Tibial nerve (tissue), 4 donors: ENCODE results near the gene PC. TPM values are rescaled to one million over a fixed set of nuclear protein-coding genes. Genes with fewer than 3 reads are reported as not detected.
A peak's percentile ranks its signal among the peaks of the same experiment; 100 is the strongest.

Experiments
- DNase-seq, 2 donors: peaks; one replicate each; pipeline ENCODE4 v3.0.0-alpha.2; 2019; ENCODE audit warnings: low spot score in 2 of 2
- H3K27ac ChIP-seq, 4 donors: fragments of 200-600 bp; sonication (generic) in 3 of 4; one replicate each; pipeline ENCODE4 v1.5.1; 2017 to 2019; ENCODE audit warnings: mild to moderate bottlenecking in 1 of 4
- H3K27me3 ChIP-seq, 2 donors: fragments of 200-600 bp; sonication (generic) in 1 of 2; one replicate each; pipeline versions ENCODE4 v1.5.1 to v1.6.0; 2017 to 2019
- H3K36me3 ChIP-seq, 3 donors: fragments of 200-600 bp; sonication (generic); one replicate each; pipeline ENCODE4 v1.5.1; 2018 to 2019
- H3K4me1 ChIP-seq, 4 donors: fragments of 200-600 bp; sonication (generic) in 3 of 4; one replicate each; pipeline ENCODE4 v1.5.1; 2017 to 2019
- H3K4me3 ChIP-seq, 4 donors: fragments of 200-600 bp; sonication (generic) in 3 of 4; one replicate each; pipeline ENCODE4 v1.5.1; 2017 to 2019; ENCODE audit warnings: mild to moderate bottlenecking in 1 of 4, moderate library complexity in 1 of 4
- H3K9me3 ChIP-seq, 4 donors: fragments of 200-600 bp; sonication (generic) in 3 of 4; one replicate each; pipeline ENCODE4 v1.5.1; 2017 to 2019
- EP300 ChIP-seq, 2 donors: sonication (generic); formaldehyde crosslinking; IDR thresholded peaks; one replicate each; pipeline ENCODE4 v1.6.1; 2017; ENCODE audit warnings: antibody characterized with exemption in 2 of 2, mild to moderate bottlenecking in 1 of 2
- POLR2A ChIP-seq, 2 donors: fragments of 450-650 bp; IDR thresholded peaks; one replicate each; pipeline ENCODE4 v1.6.1; 2017; ENCODE audit warnings: antibody characterized with exemption in 2 of 2, mild to moderate bottlenecking in 2 of 2, moderate library complexity in 2 of 2
- WGBS, 2 donors: methylation state at CpG; one replicate each; pipeline ENCODE4 v1.1.5; 2018; 5-methylcytosine and 5-hydroxymethylcytosine counted together
- total RNA-seq, 4 donors: library from RNA; depleted of rRNA; stranded (reverse); fragments of >200 nt; gene quantifications; one replicate each; pipeline ENCODE4 v1.1.0, GENCODE V29; 2016
- TF ChIP-seq, protein P1 (sequence below), 5 experiments: fragments of 200-600 bp in 3 of 5; fragments of 450-650 bp in 2 of 5; sonication (generic) in 3 of 5; IDR thresholded peaks; one replicate each; pipeline ENCODE4 v1.5.1; 2016 to 2019; ENCODE audit warnings: antibody characterized with exemption in 5 of 5, mild to moderate bottlenecking in 3 of 5, moderate library complexity in 2 of 5

Gene PC
- total RNA-seq, 4 donors from 2014 or later: 82.5 to 135 (median 90.2) TPM

DNA sequence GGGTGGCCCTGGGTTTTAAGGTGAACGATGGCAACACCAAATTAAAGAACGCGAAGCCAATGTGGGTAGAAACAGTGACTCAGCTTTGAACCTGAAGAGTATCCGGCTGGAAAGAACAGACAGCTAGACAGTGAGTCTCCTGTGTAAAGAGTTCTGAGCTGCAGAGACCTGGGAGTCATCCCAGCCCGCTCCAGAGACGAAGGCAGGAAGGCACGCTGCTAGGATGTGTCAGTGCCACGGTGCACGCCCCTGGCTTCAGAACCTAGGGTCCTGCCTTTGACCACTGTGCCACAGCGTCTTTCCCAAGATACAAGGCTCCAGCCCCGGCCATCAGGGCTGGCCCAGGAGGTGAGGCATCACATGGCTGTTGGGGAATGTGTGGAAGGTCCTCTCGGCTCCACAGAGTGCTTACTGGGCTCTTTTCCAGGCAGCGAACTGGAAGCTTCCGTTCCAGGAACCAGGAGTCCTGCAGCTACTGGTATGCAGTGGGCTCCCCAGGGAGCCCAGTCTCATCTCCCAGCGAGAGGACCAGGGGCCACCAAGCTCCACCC lies 71.4 kb downstream of the PC start:
- Histone ChIP-seq H3K4me3 (no peak overlapping the region), H3K27ac (peak overlapping the region in 2 of 4 donors; percentile 5 to 42), H3K4me1 (peaks cover 0 to 32% (median 16%) of the 10 kb centered on the region in 4 donors), H3K27me3 (no peaks in the 10 kb centered on the region), H3K9me3 (no peaks in the 10 kb centered on the region), H3K36me3 (no peaks in the 10 kb centered on the region)
- no peak for TF ChIP-seq EP300 (IDR thresholded peaks at IDR 0.05)
- TF ChIP-seq, protein P1, sequence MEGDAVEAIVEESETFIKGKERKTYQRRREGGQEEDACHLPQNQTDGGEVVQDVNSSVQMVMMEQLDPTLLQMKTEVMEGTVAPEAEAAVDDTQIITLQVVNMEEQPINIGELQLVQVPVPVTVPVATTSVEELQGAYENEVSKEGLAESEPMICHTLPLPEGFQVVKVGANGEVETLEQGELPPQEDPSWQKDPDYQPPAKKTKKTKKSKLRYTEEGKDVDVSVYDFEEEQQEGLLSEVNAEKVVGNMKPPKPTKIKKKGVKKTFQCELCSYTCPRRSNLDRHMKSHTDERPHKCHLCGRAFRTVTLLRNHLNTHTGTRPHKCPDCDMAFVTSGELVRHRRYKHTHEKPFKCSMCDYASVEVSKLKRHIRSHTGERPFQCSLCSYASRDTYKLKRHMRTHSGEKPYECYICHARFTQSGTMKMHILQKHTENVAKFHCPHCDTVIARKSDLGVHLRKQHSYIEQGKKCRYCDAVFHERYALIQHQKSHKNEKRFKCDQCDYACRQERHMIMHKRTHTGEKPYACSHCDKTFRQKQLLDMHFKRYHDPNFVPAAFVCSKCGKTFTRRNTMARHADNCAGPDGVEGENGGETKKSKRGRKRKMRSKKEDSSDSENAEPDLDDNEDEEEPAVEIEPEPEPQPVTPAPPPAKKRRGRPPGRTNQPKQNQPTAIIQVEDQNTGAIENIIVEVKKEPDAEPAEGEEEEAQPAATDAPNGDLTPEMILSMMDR (IDR thresholded peaks at IDR 0.05): no peak
- TF ChIP-seq POLR2A (IDR thresholded peaks at IDR 0.05): no peak
- no peak for DNase-seq
- WGBS, 2 donors: 68 to 77% methylated on average over 12 to 15 of the region's 15 CpGs

GRCh38 chr11:66885950-66886440 lies 72.2 kb downstream of the PC start:
- no peak for DNase-seq
- TF ChIP-seq, protein P1 (IDR thresholded peaks at IDR 0.05): no peak
- TF ChIP-seq POLR2A (IDR thresholded peaks at IDR 0.05): no peak
- TF ChIP-seq EP300 (IDR thresholded peaks at IDR 0.05): no peak
- H3K27me3 ChIP-seq: no peaks in the 10 kb centered on the region
- no peak overlapping the region for H3K4me3 ChIP-seq
- H3K9me3 ChIP-seq: no peaks in the 10 kb centered on the region
- 65 to 72% methylated on average over 11 of the region's 11 CpGs for WGBS, 2 donors
- no peaks in the 10 kb centered on the region for H3K36me3 ChIP-seq
- H3K4me1 ChIP-seq: peaks cover 0 to 40% (median 17%) of the 10 kb centered on the region in 4 donors
- H3K27ac ChIP-seq: no peak overlapping the region

GRCh38 chr11:66885469-66885868 lies 72.7 kb downstream of the PC start:
- no peaks in the 10 kb centered on the region for H3K36me3 ChIP-seq
- DNase-seq: no peak
- H3K27me3 ChIP-seq: no peaks in the 10 kb centered on the region
- no peaks in the 10 kb centered on the region for H3K9me3 ChIP-seq
- no peak overlapping the region for H3K4me3 ChIP-seq
- TF ChIP-seq EP300 (IDR thresholded peaks at IDR 0.05): no peak
- TF ChIP-seq POLR2A (IDR thresholded peaks at IDR 0.05): no peak
- peaks cover 0 to 45% (median 23%) of the 10 kb centered on the region in 4 donors for H3K4me1 ChIP-seq
- no peak overlapping the region for H3K27ac ChIP-seq
- 81 to 89% methylated on average over 4 of the region's 4 CpGs for WGBS, 2 donors

DNA sequence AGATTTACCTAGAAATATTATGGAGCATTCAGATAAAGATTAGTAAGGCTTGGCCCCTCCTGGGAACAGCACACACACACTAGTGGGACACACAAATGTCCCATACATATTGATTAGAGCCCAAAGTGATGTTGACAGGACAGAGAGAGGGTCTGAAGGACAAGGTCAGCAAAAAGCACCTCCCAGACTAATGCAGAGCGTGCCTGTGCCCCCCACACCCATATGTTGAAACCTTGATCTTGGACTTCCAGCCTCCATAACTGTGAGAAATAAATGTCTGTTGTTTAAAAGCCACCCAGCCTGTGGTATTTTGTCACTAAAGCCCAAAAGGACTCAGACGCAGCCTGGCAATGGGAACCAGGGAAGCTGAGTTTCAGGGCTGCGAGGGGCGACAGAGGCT lies 73.7 kb downstream of the PC start:
- no peak for TF ChIP-seq POLR2A (IDR thresholded peaks at IDR 0.05)
- TF ChIP-seq, protein P1 (IDR thresholded peaks at IDR 0.05): no peak
- no peak for TF ChIP-seq EP300 (IDR thresholded peaks at IDR 0.05)
- no peak overlapping the region for H3K27ac ChIP-seq
- 98 to 100% methylated on average over 2 to 4 of the region's 4 CpGs for WGBS, 2 donors
- H3K9me3 ChIP-seq: no peaks in the 10 kb centered on the region
- H3K4me3 ChIP-seq: no peak overlapping the region
- H3K27me3 ChIP-seq: no peaks in the 10 kb centered on the region
- no peaks in the 10 kb centered on the region for H3K36me3 ChIP-seq
- peaks cover 0 to 55% (median 28%) of the 10 kb centered on the region in 4 donors for H3K4me1 ChIP-seq
- DNase-seq: no peak

GRCh38 chr11:66883016-66883965 lies 74.9 kb downstream of the PC start:
- peak overlapping the region in 2 of 4 donors; percentile 5 to 25 for H3K4me3 ChIP-seq
- H3K4me1 ChIP-seq: peaks cover 0 to 67% (median 31%) of the 10 kb centered on the region in 4 donors
- H3K27me3 ChIP-seq: no peaks in the 10 kb centered on the region
- TF ChIP-seq, protein P1 (IDR thresholded peaks at IDR 0.05): peak; percentile 63 to 78 (median 63)
- TF ChIP-seq POLR2A (IDR thresholded peaks at IDR 0.05): no peak
- peak in 1 of 2 donors; percentile 43 for TF ChIP-seq EP300 (IDR thresholded peaks at IDR 0.05)
- DNase-seq: no peak
- no peaks in the 10 kb centered on the region for H3K36me3 ChIP-seq
- 40 to 45% methylated on average over 29 of the region's 29 CpGs for WGBS, 2 donors
- H3K27ac ChIP-seq: peak overlapping the region; percentile 17 to 81 (median 73)
- no peaks in the 10 kb centered on the region for H3K9me3 ChIP-seq
